ENCODE measurements around the gene LPAR3.
"Not testable (repeated sequence)": the region's sequence is repeated elsewhere in the genome, so short reads cannot be mapped to it uniquely, and the experiment has no call there.

The LPAR3 gene

GRCh38 chr1:84892705-84893618 is at the start of gene LPAR3:
LPAR3 (minus strand) TSS chr1:84893206; CDS start chr1:84866120, 27,086 bp downstream.
- no peak for DNase-seq (ENCODE audit: low spot score)

GRCh38 chr1:84941843-84942242 is 48.8 kb upstream of the LPAR3 start:
- DNase-seq (ENCODE audit: low spot score), result no peak

GRCh38 chr1:84940481-84940880 is 47.5 kb upstream of the LPAR3 start:
- DNase-seq (ENCODE audit: low spot score), result no peak

- DNase-seq (ENCODE audit: low spot score), result no peak
These were observed 46.8 kb upstream of the LPAR3 start for GRCh38 chr1:84939761-84940160.

- no peak for DNase-seq (ENCODE audit: low spot score)
These were observed 46.1 kb upstream of the LPAR3 start for GRCh38 chr1:84939151-84939550.

GRCh38 chr1:84936116-84936810 is 43.3 kb upstream of the LPAR3 start:
- DNase-seq (ENCODE audit: low spot score), result peak; percentile 73

- no peak for DNase-seq (ENCODE audit: low spot score)
These were observed 40.1 kb upstream of the LPAR3 start for GRCh38 chr1:84933011-84933611.

- no peak for DNase-seq (ENCODE audit: low spot score)
These were observed 37.8 kb upstream of the LPAR3 start for GRCh38 chr1:84930831-84931230.

- DNase-seq (ENCODE audit: low spot score), result no peak
These were observed 37.3 kb upstream of the LPAR3 start for GRCh38 chr1:84930329-84930728.

GRCh38 chr1:84929581-84929980 is 36.6 kb upstream of the LPAR3 start:
- no peak for DNase-seq (ENCODE audit: low spot score)

- no peak for DNase-seq (ENCODE audit: low spot score)
These were observed 36.0 kb upstream of the LPAR3 start for GRCh38 chr1:84928979-84929378.

- DNase-seq (ENCODE audit: low spot score), result no peak
These were observed 30.3 kb upstream of the LPAR3 start for GRCh38 chr1:84923317-84923716.

- no peak for DNase-seq (ENCODE audit: low spot score)
These were observed 27.2 kb upstream of the LPAR3 start for GRCh38 chr1:84920159-84920558.

GRCh38 chr1:84919461-84919970 is 26.5 kb upstream of the LPAR3 start:
- no peak for DNase-seq (ENCODE audit: low spot score)

GRCh38 chr1:84918726-84919336 is 25.8 kb upstream of the LPAR3 start:
- no peak for DNase-seq (ENCODE audit: low spot score)

GRCh38 chr1:84916897-84917296 is 23.9 kb upstream of the LPAR3 start:
- no peak for DNase-seq (ENCODE audit: low spot score)

GRCh38 chr1:84913555-84913892 is 20.5 kb upstream of the LPAR3 start:
- no peak for DNase-seq (ENCODE audit: low spot score)

GRCh38 chr1:84912726-84913554 is 19.9 kb upstream of the LPAR3 start:
- no peak for DNase-seq (ENCODE audit: low spot score)

- not testable (repeated sequence) for DNase-seq (ENCODE audit: low spot score)
These were observed 15.9 kb upstream of the LPAR3 start for GRCh38 chr1:84908746-84909464.

- DNase-seq (ENCODE audit: low spot score), result no peak
These were observed 14.3 kb upstream of the LPAR3 start for GRCh38 chr1:84907095-84907827.

Measured in hematopoietic multipotent progenitor cell treated with erythropoietin and hydrocortisone succinate and interleukin-3 and kit ligand, for 17 days (in vitro differentiated cells).